ENCODE data around the gene NYAP2.

NYAP2 gene

GRCh38 chr2:225573603-225574002, 174.1 kb downstream of the NYAP2 start:
- DNase-seq: no peak

GRCh38 chr2:225574582-225575138, 175.2 kb downstream of the NYAP2 start:
- no peak for DNase-seq

GRCh38 chr2:225581135-225581534, 181.6 kb downstream of the NYAP2 start:
- DNase-seq: no peak

DNA sequence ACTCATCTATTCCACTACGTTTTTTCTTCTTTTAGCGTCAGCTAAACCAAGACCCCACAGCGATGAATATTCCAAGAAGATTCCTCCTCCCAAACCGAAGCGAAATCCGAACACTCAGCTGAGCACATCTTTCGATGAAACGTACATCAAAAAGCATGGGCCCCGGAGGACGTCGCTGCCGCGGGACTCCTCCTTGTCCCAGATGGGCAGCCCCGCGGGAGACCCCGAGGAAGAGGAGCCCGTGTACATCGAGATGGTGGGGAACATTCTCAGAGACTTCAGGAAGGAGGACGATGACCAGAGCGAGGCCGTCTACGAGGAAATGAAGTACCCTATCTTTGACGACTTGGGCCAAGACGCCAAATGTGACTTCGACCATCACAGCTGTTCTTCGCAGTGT, 182.4 kb downstream of the NYAP2 start:
- DNase-seq: no peak

DNA sequence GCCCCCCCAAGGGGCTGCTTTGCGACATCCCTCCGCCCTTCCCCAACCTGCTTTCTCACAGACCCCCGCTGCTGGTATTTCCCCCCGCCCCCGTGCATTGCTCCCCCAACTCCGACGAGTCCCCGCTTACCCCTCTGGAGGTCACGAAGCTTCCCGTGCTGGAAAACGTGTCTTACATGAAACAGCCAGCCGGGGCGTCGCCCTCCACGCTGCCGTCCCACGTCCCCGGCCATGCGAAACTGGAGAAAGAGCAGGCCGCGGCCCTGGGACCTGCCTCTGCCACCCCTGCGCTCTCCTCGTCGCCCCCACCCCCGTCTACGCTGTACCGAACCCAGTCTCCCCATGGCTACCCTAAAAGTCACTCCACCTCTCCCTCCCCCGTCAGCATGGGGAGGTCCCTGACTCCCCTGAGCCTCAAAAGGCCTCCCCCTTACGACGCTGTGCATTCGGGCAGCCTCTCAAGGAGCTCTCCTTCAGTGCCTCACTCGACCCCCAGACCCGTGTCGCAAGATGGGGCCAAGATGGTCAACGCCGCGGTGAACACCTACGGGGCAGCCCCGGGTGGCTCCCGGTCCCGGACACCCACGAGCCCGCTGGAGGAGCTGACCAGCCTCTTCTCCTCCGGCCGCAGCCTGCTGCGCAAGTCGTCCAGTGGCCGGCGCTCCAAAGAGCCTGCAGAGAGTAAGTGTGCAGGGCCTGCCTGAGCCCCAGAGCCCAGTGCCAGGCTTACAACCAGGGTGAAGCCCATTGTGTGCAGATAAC, 183.0 kb downstream of the NYAP2 start:
- DNase-seq: no peak

DNA sequence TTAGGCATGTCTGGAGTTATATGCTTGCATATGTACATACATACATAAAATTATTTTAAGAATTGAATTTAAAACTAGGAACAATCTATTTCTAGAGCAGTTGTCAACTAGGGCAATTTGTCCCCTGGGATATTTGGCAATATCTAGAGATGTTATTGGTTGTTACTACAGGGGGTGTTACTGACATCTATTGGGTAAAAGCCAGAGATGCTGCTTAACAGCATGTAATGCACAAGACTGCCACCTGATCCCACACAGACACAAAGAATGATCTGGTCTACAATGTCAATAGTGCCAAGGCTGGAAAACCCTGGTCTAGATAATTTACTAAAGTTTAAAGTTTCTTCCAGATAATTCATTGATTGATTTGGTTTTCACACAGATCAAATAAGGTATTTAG, 185.3 kb downstream of the NYAP2 start:
- no peak for DNase-seq

DNA sequence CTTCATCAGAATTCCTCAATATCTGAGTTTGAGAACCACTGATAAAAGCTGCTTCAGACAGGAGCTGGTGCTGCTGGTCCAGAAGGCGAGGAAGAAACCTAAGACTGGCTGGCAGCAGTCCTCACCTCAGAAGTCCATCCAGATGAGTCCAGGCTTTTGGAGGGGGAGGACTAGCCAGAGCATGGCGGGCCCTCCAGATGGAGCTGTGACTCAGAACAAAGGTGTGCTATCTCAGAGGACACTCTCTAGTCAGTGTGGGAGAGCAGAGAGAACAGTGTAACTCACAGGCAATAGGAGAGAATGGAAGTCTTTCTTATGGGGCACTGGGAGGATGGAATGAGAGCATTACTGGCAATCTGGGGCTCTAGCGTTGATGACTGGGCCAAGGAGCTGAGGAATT, 191.4 kb downstream of the NYAP2 start:
- no peak for DNase-seq

DNA sequence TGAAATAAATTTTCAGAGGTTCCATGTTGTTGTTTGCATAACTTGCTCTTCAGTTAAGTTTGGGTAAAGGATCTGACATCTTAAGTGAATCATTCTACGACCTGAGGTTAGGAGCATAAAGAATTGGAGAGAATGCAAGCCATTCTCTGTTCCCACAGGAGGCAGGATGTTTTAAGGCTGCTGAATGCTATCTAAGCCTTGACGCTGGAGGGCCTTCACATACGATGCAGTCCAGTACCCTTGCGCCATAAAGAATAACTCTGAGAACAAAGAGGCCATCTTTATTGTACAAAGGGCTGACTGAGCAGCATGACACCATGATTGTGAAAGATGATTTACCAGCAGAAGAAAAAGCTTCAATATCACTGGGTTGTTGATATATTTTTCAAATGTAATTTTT, 198.4 kb downstream of the NYAP2 start:
- no peak for DNase-seq

DNA sequence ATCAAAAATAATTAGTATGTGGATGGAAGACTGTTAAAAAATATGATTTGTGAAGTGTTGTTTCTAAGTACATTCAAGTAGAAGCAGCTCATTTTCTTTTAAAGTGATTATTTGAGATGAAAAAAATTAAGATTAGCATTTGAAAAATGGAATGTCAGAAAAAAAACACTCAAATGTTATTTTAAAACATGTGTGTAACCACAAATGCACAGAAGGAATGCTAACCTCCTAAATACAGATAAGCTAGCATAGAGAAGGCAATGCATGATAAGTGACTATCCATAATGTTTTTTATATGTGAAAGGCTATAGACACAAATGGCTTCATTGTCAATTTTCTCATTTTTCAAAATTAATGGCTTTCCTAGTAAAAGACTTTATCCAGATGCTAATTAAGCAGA, 198.9 kb downstream of the NYAP2 start:
- DNase-seq: no peak

DNA sequence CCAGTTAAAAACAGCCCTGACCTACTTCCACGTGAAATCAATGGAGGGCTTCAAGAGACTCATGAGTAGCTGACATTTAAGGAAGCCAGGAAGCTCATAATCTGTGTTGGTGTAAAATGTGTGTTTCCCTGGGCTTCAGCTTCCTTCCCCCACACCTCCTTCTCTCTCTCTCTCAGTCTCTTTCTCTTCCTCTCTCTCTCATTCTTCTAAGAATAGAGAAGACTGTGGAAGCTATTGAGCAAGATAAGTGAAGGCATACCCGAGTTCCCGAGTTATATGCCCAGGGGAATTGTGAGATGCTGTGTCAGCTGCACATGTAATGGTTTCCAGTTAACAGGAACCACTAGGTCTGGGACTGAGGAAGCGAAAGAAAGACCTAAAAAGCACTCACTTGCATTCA, 199.4 kb downstream of the NYAP2 start:
- DNase-seq: no peak

- DNase-seq: no peak
These were observed 200.3 kb downstream of the NYAP2 start for GRCh38 chr2:225599856-225600255.

- DNase-seq: no peak
These were observed 200.9 kb downstream of the NYAP2 start for GRCh38 chr2:225600444-225600843.

DNA sequence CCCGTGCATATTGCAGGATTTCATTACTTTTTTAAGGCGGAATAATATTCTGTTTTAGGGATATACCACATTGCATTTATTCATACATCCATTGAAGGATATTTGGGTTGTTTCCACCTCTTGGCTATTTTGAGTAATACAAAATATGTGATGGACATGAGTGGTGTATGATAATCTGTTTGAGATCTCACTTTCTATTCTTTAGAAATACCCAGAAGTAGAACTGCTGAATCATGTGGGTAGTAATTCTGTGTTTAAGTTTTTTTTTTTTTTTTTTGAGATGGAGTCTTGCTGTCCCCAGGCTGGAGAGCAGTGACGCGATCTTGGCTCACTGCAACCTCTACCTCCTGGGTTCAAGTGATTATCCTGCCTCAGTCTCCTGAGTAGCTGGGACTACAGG, 201.4 kb downstream of the NYAP2 start:
- DNase-seq: no peak

DNA sequence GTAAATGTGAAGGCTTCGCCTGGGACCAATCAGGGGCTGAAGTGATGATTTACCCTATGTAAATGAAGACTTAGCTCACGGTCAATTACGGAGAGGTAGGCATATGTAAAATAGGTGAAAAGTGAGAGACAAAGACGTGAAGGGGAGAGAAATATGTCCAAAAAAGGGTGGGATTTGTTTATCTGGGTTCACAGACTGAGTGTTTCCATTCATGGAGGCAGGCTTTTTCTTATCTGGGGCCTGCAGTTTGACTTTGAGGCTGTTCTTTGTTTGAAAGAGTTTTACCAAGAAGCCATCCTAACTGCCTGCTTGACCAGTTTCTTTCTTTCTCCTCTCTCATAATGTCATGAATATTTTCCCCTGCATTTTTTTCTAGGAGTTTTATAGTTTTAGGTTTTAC, 202.7 kb downstream of the NYAP2 start:
- DNase-seq: no peak

- DNase-seq: no peak
These were observed 208.6 kb downstream of the NYAP2 start for GRCh38 chr2:225608136-225608535.

GRCh38 chr2:225612636-225613035, 213.1 kb downstream of the NYAP2 start:
- DNase-seq: no peak

DNA sequence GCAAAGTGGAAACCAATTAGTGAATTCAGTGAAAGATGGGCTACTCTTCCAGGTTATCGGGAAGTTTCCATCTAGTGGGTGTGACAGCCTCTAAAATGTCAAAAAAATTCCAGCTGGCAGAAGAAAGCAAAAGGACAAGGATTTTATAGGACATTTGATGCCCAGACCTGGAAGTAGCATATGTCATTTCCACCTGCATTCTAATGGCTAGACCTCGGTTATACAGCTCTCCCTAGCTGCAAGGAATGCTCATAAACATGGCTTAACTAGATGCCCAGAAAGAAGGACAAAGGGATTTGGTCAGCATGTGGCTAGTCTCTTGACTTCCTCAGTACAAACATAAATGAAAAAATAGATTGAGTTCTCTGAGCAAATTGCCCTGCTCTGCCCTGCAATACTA, 215.4 kb downstream of the NYAP2 start:
- no peak for DNase-seq

DNA sequence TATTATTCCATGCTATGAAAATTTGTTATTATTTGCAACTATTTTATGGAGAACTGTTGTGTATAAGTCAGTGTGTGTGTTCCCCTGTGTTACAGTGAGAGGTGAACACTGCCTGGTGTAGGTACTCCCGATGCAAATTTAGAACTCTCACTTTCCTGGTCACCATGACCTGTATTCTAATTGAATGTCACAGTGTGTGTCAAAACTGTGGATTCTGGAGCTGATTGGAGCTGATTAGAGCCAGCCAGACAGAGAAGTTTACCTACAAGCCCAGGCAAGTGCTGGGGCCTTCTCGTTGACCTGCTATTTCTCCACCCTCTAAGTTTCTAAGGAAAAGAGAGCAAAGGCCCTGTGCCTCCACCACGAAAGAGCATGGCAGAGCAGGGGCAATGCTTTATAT, 216.0 kb downstream of the NYAP2 start:
- no peak for DNase-seq

GRCh38 chr2:225616372-225616771, 216.9 kb downstream of the NYAP2 start:
- no peak for DNase-seq

GRCh38 chr2:225616848-225617247, 217.3 kb downstream of the NYAP2 start:
- DNase-seq: no peak

DNA sequence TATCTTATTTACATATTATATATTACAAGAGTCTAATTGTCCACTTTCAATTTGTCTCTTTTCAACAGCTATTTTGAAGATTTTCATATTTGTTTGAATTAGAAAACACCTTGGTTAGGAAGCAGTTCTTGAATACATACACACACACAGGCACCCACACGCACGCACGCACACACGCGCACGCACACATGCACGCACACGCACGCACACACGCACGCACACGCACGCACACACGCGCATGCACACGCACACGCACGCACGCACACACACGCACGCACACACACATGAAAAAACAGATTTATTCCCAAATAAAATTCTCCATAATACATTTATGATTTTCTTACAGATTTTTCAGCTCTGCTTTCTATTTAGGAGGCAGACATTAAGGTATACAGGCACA, 220.7 kb downstream of the NYAP2 start:
- no peak for DNase-seq

DNA sequence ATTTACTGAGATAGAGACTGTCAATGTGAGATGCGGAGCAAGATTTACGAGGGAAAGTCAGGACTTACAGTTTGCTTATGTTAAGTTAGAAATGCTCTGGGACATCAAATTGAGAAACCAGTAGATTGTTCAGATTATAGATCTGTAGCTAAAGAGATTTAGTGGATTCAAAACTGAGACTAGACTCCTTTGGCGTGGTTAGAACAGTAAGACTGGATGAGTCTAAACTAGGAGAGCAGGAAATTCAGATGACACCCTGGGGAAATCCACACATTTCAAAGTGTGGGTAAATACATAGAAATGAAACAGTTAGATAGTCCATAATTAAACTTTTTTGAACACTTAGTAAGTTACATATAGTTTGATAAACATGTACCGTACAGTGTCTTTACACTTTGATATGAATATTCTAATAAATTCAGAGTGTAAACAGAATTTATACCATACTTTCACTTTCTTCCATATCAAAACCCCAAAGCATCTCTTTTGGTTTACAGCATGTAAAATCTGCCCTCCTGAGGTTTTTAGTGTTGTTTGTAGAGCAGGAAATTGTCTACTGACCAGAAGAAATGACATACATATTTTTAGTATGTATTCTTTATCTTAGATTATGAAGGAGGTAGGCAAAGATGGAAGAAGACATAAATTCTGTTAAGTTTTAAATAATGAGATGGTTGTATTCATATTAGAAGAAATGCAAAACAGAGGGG, 231.5 kb downstream of the NYAP2 start:
- DNase-seq: no peak

- DNase-seq: no peak
These were observed 232.8 kb downstream of the NYAP2 start for GRCh38 chr2:225632351-225632750.

GRCh38 chr2:225636558-225636957, 237.0 kb downstream of the NYAP2 start:
- DNase-seq: no peak
